Fibroblast of the aortic adventitia (primary cell): ENCODE results near the gene RNF223. TPM values are rescaled to one million over a fixed set of nuclear protein-coding genes. Genes with fewer than 3 reads are reported as not detected.

Source experiments
- DNase-seq: peaks from one replicate; pipeline ENCODE4 v3.0.0-alpha.2; 2010; ENCODE audit warnings: low read depth
- H3K4me3 ChIP-seq: 2 replicates; pipeline ENCODE4 v1.5.1; 2011; ENCODE audit warnings: low read depth, mild to moderate bottlenecking, control low read depth, low read length, moderate library complexity
- total RNA-seq: library from RNA; depleted of rRNA; stranded (reverse); fragments of >200 nt; gene quantifications from 2 replicates; pipeline ENCODE4 v1.2.3, GENCODE V29; 2012; ENCODE audit warnings: low replicate concordance
- TF ChIP-seq, protein P1 (sequence below): IDR thresholded peaks from 2 replicates; pipeline ENCODE4 v1.5.1; 2011; ENCODE audit warnings: mild to moderate bottlenecking, low read length, control low read depth, inconsistent platforms; ENCODE audit not compliant: insufficient read depth

RNF223 gene
- total RNA-seq, 1 donor: not detected

DNA sequence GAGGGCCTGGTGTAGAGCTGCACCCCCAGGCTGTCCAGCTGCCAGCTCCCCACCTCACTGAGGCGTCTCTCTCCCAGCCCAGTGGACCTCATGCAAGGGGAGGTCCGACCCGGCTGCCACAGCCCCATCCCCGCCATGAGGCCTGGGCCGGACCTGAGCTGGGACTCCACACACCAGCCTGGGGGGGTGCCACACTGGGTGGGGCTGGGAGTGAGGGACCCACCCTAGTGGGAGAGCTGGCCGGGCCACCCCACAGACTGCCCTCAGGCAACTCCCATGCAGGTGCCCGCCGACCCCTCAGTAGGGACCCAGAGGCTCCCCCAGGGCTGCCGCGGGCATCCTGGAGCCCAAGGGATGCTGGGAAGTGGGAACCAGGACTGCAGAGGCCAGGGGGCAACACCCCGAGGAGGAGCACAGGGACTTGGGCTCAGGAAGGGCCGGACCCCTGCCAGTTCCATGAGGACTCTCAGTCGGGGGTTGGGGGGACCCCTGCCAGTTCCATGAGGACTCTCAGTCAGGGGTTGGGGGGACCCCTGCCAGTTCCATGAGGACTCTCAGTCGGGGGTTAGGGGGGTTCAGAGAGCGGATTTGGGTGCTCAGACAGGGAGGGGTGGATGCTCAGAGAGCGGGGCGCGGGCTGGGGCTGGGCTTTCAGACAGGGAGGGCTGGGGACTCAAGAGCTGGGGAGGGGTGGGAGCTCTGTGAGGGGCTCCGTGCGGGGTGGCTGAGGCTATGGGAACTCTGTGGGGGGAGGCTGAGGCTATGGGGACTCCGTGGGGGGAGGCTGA lies 1.2 kb upstream of the RNF223 start:
- no peak overlapping the region for H3K4me3 ChIP-seq
- TF ChIP-seq, protein P1, sequence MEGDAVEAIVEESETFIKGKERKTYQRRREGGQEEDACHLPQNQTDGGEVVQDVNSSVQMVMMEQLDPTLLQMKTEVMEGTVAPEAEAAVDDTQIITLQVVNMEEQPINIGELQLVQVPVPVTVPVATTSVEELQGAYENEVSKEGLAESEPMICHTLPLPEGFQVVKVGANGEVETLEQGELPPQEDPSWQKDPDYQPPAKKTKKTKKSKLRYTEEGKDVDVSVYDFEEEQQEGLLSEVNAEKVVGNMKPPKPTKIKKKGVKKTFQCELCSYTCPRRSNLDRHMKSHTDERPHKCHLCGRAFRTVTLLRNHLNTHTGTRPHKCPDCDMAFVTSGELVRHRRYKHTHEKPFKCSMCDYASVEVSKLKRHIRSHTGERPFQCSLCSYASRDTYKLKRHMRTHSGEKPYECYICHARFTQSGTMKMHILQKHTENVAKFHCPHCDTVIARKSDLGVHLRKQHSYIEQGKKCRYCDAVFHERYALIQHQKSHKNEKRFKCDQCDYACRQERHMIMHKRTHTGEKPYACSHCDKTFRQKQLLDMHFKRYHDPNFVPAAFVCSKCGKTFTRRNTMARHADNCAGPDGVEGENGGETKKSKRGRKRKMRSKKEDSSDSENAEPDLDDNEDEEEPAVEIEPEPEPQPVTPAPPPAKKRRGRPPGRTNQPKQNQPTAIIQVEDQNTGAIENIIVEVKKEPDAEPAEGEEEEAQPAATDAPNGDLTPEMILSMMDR: no peak
- DNase-seq: no peak

DNA sequence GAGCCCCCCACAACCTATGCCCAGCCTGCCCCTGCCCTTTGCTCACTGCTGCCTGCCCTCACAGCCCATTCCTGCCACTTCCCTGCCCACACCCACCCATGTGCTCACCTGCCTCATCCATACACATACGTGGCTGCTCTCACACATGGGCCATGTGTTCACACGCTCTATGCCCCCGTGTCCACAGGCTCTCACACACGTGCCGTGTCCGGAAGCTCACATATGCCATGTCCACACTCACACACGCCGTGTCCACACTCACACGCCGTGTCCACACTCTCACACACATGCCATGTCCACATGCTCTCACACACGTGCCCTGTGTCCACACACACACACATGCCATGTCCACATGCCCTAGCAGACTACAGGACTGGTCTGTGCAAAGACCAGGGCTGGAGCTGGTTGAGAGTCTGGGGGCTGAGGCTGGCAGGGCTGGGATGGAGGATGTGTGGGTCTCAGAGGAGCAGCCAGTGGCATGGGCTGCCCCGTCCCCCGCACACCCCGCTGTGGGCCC lies 583 bp upstream of the RNF223 start:
- TF ChIP-seq, protein P1: no peak
- no peak overlapping the region for H3K4me3 ChIP-seq
- DNase-seq: no peak

DNA sequence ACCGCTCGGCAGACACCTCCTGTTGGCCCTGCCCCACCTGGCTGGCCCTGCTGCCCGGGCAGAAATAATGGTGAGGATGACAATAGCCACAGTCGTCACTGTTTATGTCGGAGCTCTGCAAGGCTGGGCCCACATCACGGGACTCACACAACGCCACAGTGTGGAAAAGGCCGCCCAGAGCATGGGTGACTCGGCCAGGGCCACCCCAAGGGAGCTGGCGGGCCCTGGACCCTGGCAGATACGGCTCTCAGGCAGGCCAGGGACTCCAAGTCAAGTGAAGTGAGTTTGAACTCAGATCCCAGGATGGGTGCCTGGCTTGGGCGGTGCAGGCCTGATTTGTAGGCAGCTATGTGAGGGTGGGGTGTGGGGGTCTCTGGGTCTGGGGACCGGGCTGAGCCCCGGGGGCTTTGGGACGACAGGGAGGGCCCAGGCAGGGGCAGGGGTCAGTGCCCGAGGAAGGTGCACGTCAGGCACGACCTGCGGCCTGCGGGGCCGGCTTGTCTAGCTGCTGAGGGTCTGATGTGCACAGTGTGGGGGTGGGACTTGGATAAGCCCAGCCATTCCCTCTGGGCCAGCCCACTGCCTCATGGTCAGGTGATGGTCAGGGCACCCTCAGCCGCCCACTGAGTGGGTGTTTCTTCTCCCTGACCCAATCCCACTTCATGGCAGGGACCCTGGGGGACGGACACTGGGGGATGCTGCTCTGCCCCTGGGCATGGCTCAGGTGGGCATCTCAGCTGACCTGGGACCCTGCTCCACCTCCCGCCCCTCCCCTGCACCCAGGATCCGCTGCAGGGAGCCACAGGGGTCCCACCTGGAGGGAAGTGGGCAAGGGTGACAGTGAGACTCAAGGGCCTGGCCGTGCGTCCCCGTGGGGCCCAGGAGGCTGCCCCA lies 1.0 kb downstream of the RNF223 start:
- DNase-seq: no peak
- H3K4me3 ChIP-seq: no peak overlapping the region
- TF ChIP-seq, protein P1: no peak

DNA sequence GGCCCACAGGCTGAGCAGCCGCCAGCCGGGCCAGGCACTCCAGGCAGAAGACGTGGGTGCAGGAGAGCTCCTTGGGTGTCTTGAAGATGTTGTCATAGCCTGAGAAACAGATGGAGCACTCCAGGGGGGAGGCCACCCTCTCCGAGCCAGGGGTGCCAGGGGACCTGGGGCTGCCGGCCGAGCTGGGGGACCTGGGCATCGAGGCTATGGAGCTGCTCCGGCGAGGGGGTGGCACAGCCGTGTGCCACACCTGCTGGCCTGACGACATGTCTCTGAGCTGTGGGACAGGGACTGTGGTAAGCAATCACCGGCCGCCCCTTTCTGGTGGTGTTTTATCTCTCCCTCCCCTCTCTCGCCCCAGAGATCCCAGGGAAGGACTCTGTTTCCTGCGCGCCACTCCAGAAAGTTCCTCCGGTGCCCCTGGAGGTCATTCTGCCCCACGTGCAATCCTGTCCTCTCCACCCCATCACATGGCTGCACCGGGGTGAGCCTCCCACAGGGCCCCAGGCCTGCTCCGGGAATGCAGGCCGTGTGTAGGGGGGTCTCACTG lies 1.7 kb downstream of the RNF223 start:
- no peak for DNase-seq
- no peak overlapping the region for H3K4me3 ChIP-seq
- TF ChIP-seq, protein P1: no peak

DNA sequence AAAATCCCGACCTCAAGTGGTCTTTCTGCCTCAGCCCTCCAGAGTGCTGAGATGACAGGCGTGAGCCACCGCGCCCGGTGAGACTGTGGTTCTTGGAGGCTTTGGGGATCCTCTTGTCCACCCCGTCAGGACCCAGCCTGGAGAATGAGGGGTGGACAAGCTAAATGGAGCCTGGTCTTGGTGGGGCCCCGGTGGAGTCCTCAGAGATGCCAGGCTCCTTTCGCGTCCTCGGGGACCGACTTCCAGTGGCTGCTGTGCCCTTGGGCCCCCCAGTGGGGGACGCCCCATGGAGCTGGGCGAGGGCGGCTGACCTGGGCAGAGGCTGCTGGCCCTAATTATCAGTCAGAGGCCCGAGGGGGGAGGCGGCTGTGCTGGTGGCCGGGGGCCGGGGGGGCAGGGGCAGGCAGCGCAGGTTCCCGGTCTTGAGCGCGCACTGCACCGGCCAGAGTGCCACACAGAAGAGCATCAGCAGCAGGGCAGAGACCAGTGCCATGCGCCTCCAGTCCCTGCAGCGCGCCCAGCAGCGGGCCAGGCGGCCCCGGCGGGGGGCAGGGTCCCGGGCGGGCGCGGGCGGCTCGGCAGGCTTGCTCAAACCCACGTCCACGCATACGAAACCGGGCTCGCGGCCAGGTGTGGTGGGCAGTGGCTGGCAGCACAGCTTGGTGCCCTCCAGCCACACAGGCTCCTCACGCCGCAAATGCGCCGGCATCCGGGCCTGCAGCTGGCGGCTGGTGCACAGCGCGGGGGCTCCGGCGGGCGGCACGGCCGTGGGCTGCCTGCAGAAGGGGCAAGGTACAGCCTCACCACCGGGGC lies 2.4 kb downstream of the RNF223 start:
- no peak overlapping the region for H3K4me3 ChIP-seq
- TF ChIP-seq, protein P1: no peak
- DNase-seq: no peak
